Measurements from ENCODE around the gene CSK.

GRCh38 chr15:74792227-74793016 lies 10.5 kb downstream of the CSK start:
- TF ChIP-seq CTCF (conservative IDR thresholded peaks at IDR 0.05 in 1 of 2, IDR thresholded peaks at IDR 0.05 in 1 of 2; ENCODE audit: extremely low read depth in 1 of 2, insufficient read depth in 1 of 2, low read depth in 1 of 2, low read length in 2 of 2), result no peak
- TF ChIP-seq EZH2 (IDR thresholded peaks at IDR 0.05; ENCODE audit: borderline replicate concordance, low read length), result no peak

Data from mammary epithelial cell (primary cell).